Endothelial cell (in vitro differentiated cells): ENCODE measurements around the gene NAALADL2. TPM values are rescaled to one million over a fixed set of nuclear protein-coding genes. Genes with fewer than 3 reads are reported as not detected.

Experiments
- DNase-seq: peaks from one replicate; pipeline ENCODE4 v3.0.0; 2021; ENCODE audit warnings: low spot score
- H3K27ac Mint-ChIP-seq: one replicate; pipeline ENCODE4 v1.8.0; 2021; ENCODE audit warnings: mixed read lengths, inconsistent platforms; ENCODE audit not compliant: unreplicated experiment
- H3K27me3 Mint-ChIP-seq: one replicate; pipeline ENCODE4 v1.8.0; 2021; ENCODE audit warnings: mild to moderate bottlenecking, moderate library complexity, mixed read lengths, inconsistent platforms; ENCODE audit not compliant: unreplicated experiment
- H3K36me3 Mint-ChIP-seq: one replicate; pipeline ENCODE4 v1.8.0; 2021; ENCODE audit warnings: mild to moderate bottlenecking, low read depth, mixed read lengths, inconsistent platforms; ENCODE audit not compliant: unreplicated experiment
- H3K4me1 Mint-ChIP-seq: one replicate; pipeline ENCODE4 v1.8.0; 2021; ENCODE audit warnings: mild to moderate bottlenecking, mixed read lengths, inconsistent platforms; ENCODE audit not compliant: unreplicated experiment
- H3K4me3 Mint-ChIP-seq: one replicate; pipeline ENCODE4 v1.8.0; 2021; ENCODE audit warnings: mild to moderate bottlenecking, mixed read lengths, inconsistent platforms; ENCODE audit not compliant: unreplicated experiment
- H3K9me3 Mint-ChIP-seq: one replicate; pipeline ENCODE4 v1.8.0; 2021; ENCODE audit warnings: mixed read lengths, inconsistent platforms; ENCODE audit not compliant: unreplicated experiment
- total RNA-seq: library from RNA; stranded (reverse); fragmentation: NEBNext Ultra II Directional; extraction: Animal tissue kit (Norgen Biotek cat#: 25700); gene quantifications from one replicate; pipeline ENCODE4 v1.2.1, GENCODE V29; 2021; ENCODE audit not compliant: unreplicated experiment
- TF ChIP-seq, protein P1 (sequence below): fragments of 200-600 bp; sonication (generic); IDR thresholded peaks from one replicate; pipeline ENCODE4 v1.5.0; 2021; ENCODE audit warnings: antibody characterized with exemption; ENCODE audit not compliant: unreplicated experiment

The NAALADL2 gene
- total RNA-seq, 1 donor from 2014 or later: 3.5 TPM

DNA sequence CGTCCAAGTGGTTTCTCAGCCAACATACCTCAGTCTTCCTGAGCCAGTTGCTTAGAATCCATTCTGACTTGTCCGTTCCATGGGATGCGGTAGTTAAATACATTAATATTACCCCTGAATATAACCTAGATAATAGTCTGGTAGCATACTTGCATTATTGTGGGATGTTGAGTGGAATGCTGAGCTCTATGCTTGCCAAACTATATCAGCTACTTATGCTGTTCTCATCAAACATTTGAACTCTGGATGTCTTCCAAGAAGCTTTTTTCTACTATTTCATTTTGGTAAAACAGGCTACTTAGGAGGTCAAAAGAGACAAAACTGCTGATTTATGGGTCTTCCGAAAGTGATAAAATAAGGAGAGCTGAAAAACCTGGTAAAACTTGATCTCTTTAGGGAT is 429.5 kb downstream of the NAALADL2 start:
- H3K4me3 Mint-ChIP-seq: no peak overlapping the region
- H3K9me3 Mint-ChIP-seq: no peaks in the 10 kb centered on the region
- H3K36me3 Mint-ChIP-seq: no peaks in the 10 kb centered on the region
- H3K4me1 Mint-ChIP-seq: no peaks in the 10 kb centered on the region
- H3K27ac Mint-ChIP-seq: no peak overlapping the region
- no peak for DNase-seq
- no peaks in the 10 kb centered on the region for H3K27me3 Mint-ChIP-seq
- TF ChIP-seq, protein P1, sequence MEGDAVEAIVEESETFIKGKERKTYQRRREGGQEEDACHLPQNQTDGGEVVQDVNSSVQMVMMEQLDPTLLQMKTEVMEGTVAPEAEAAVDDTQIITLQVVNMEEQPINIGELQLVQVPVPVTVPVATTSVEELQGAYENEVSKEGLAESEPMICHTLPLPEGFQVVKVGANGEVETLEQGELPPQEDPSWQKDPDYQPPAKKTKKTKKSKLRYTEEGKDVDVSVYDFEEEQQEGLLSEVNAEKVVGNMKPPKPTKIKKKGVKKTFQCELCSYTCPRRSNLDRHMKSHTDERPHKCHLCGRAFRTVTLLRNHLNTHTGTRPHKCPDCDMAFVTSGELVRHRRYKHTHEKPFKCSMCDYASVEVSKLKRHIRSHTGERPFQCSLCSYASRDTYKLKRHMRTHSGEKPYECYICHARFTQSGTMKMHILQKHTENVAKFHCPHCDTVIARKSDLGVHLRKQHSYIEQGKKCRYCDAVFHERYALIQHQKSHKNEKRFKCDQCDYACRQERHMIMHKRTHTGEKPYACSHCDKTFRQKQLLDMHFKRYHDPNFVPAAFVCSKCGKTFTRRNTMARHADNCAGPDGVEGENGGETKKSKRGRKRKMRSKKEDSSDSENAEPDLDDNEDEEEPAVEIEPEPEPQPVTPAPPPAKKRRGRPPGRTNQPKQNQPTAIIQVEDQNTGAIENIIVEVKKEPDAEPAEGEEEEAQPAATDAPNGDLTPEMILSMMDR: no peak

DNA sequence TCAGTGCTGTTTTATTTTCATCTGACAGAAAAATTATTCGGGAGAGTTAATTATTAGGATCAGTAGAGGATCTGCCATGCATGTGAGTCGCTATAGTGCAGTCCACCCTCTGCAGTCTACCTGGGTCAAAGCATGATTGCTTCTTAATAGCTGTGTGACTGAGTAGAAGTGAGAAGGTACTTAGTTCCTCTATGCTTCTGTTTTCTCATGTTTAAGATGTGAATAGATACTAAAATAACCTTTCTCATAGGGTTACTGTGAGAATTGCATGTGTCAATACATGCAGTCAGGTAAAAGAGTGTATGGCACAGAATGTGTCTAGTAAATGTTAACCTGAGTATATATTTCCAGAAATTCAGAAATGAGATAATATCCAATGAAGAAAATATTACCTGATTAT is 435.7 kb downstream of the NAALADL2 start:
- Mint-ChIP-seq H3K4me3 (no peak overlapping the region), H3K4me1 (no peaks in the 10 kb centered on the region), H3K27ac (no peak overlapping the region), H3K9me3 (no peaks in the 10 kb centered on the region), H3K27me3 (no peaks in the 10 kb centered on the region), H3K36me3 (no peaks in the 10 kb centered on the region)
- TF ChIP-seq, protein P1: no peak
- DNase-seq: no peak

DNA sequence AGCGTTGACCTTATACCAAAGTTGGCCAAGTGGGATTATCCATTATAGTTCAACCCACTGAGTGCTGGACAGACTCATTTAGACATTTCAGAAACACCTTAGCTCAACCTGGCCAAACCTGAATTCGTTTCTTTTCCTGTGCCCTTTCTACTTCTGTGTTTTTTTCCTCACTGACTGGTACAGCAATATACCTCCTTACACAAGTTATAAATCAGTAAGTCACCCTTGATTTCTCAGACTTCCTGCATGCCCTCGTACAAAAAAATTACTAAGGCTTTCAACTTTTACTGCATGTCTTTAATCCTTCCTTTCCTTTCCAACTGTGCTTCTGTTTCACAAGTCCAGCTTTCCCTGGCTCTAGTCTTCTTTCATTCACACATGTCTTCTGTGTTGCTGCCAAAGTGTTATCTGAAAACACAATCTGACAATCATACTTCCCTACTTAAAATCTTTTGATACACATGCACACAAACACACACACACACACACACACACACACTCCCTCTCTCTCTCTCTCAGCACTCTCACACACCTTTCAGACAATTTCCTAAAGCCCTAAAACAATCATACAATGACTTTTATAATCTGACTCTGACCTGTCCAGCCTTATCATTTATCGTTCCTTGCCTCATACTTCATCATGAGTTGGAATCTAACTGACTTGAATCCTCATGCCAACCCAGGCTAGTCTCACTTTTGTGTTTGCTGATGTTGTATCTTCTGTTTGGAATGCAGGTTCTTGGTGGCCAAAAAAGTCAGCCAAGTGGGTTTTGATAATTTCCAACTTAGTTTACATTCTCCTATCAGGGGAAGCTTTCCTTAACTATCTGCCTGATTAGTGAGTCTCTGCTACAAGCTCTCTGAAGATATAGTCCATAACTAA is 436.4 kb downstream of the NAALADL2 start:
- Mint-ChIP-seq H3K27me3 (no peaks in the 10 kb centered on the region), H3K27ac (no peak overlapping the region), H3K4me3 (no peak overlapping the region), H3K9me3 (no peaks in the 10 kb centered on the region), H3K4me1 (no peaks in the 10 kb centered on the region), H3K36me3 (no peaks in the 10 kb centered on the region)
- TF ChIP-seq, protein P1: no peak
- DNase-seq: no peak

DNA sequence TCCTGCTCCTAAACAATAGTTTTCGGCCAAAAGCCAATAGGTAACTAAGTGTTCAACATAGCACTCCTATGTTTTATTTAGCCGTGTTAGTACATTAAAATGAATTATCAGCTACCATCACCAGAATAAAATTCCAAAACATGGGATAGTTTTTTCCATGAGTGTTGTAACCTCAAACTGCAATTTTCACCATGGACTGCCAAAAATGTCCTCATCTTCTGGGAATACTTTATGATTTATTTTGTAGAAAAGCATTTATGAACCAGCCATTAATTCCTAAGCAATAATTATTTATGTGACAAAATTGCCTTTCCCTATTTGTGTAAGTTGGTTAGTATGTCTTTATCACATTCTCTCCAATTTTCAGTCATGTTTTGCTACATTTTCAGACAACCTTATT is 438.1 kb downstream of the NAALADL2 start:
- H3K36me3 Mint-ChIP-seq: no peaks in the 10 kb centered on the region
- no peak overlapping the region for H3K27ac Mint-ChIP-seq
- no peaks in the 10 kb centered on the region for H3K9me3 Mint-ChIP-seq
- no peak overlapping the region for H3K4me3 Mint-ChIP-seq
- H3K27me3 Mint-ChIP-seq: no peaks in the 10 kb centered on the region
- no peak for DNase-seq
- TF ChIP-seq, protein P1: no peak
- no peaks in the 10 kb centered on the region for H3K4me1 Mint-ChIP-seq

GRCh38 chr3:175301741-175302140 is 442.6 kb downstream of the NAALADL2 start:
- H3K36me3 Mint-ChIP-seq: no peaks in the 10 kb centered on the region
- no peak for DNase-seq
- no peaks in the 10 kb centered on the region for H3K9me3 Mint-ChIP-seq
- no peak overlapping the region for H3K4me3 Mint-ChIP-seq
- H3K4me1 Mint-ChIP-seq: no peaks in the 10 kb centered on the region
- TF ChIP-seq, protein P1: no peak
- H3K27me3 Mint-ChIP-seq: no peaks in the 10 kb centered on the region
- no peak overlapping the region for H3K27ac Mint-ChIP-seq
